ENCODE measurements around the gene RDH13.

Gene RDH13

GRCh38 chr19:55047951-55048350, 15.0 kb downstream of the RDH13 start:
- Histone ChIP-seq H3K36me3 (ENCODE audit: control insufficient read depth, insufficient read depth, low read length) (peaks cover 29% of the 10 kb centered on the region), H3K4me3 (replicated peaks; ENCODE audit: low read depth, low read length) (no peak overlapping the region)
- no peak for TF ChIP-seq CTCF (IDR thresholded peaks at IDR 0.05; ENCODE audit: insufficient read depth, low read length, poor library complexity, severe bottlenecking)

GRCh38 chr19:55046975-55047622, 15.8 kb downstream of the RDH13 start:
- TF ChIP-seq CTCF (IDR thresholded peaks at IDR 0.05; ENCODE audit: insufficient read depth, low read length, poor library complexity, severe bottlenecking): no peak
- Histone ChIP-seq H3K27me3 (replicated peaks; ENCODE audit: control insufficient read depth, insufficient read depth, low read length) (no peaks in the 10 kb centered on the region), H3K36me3 (ENCODE audit: control insufficient read depth, insufficient read depth, low read length) (peaks cover 31% of the 10 kb centered on the region), H3K4me3 (replicated peaks; ENCODE audit: low read depth, low read length) (no peak overlapping the region)
- DNase-seq (ENCODE audit: extremely low read depth, insufficient read length): no peak

More at GRCh38 chr19:55047951-55048350, 15.0 kb downstream of the RDH13 start:
- DNase-seq (ENCODE audit: extremely low read depth, insufficient read length): no peak
- H3K27me3 ChIP-seq (replicated peaks; ENCODE audit: control insufficient read depth, insufficient read depth, low read length): no peaks in the 10 kb centered on the region

- no peak overlapping the region for H3K4me3 ChIP-seq (replicated peaks; ENCODE audit: low read depth, low read length)
- TF ChIP-seq CTCF (IDR thresholded peaks at IDR 0.05; ENCODE audit: insufficient read depth, low read length, poor library complexity, severe bottlenecking): no peak
- peaks cover 29% of the 10 kb centered on the region for H3K36me3 ChIP-seq (ENCODE audit: control insufficient read depth, insufficient read depth, low read length)
- DNase-seq (ENCODE audit: extremely low read depth, insufficient read length): no peak
- H3K27me3 ChIP-seq (replicated peaks; ENCODE audit: control insufficient read depth, insufficient read depth, low read length): no peaks in the 10 kb centered on the region
Measured at GRCh38 chr19:55044771-55045716, 17.9 kb downstream of the RDH13 start.

- no peak for DNase-seq (ENCODE audit: extremely low read depth, insufficient read length)
- no peak for TF ChIP-seq CTCF (IDR thresholded peaks at IDR 0.05; ENCODE audit: insufficient read depth, low read length, poor library complexity, severe bottlenecking)
- Histone ChIP-seq H3K4me3 (replicated peaks; ENCODE audit: low read depth, low read length) (no peak overlapping the region), H3K27me3 (replicated peaks; ENCODE audit: control insufficient read depth, insufficient read depth, low read length) (no peaks in the 10 kb centered on the region), H3K36me3 (ENCODE audit: control insufficient read depth, insufficient read depth, low read length) (peaks cover 29% of the 10 kb centered on the region)
Measured at GRCh38 chr19:55044286-55044685, 18.7 kb downstream of the RDH13 start.

GRCh38 chr19:55042688-55043087, 20.3 kb downstream of the RDH13 start:
- peaks cover 17% of the 10 kb centered on the region for H3K36me3 ChIP-seq (ENCODE audit: control insufficient read depth, insufficient read depth, low read length)
- no peak for DNase-seq (ENCODE audit: extremely low read depth, insufficient read length)
- H3K27me3 ChIP-seq (replicated peaks; ENCODE audit: control insufficient read depth, insufficient read depth, low read length): no peaks in the 10 kb centered on the region
- no peak overlapping the region for H3K4me3 ChIP-seq (replicated peaks; ENCODE audit: low read depth, low read length)
- TF ChIP-seq CTCF (IDR thresholded peaks at IDR 0.05; ENCODE audit: insufficient read depth, low read length, poor library complexity, severe bottlenecking): no peak
